PC-3 (cell line): ENCODE measurements around the gene ZCCHC10. TPM values are rescaled to one million over a fixed set of nuclear protein-coding genes. Genes with fewer than 3 reads are reported as not detected.
"Not testable (repeated sequence)": the region's sequence is repeated elsewhere in the genome, so short reads cannot be mapped to it uniquely, and the experiment has no call there.

ENCODE experiments used
- ATAC-seq: fragments of 200-7000 bp; cut with Tn5 transposase; 2 replicates; pipeline ENCODE4 v1.9.1; 2020; ENCODE audit warnings: mild to moderate bottlenecking, moderate library complexity
- BruUV-seq: library from RNA; stranded (reverse); fragments of 400-500 nt; replicated peaks from 2 replicates; lab custom pipeline; 2021; lab: Mats Ljungman, UMichigan
- CTCF ChIA-PET: fragments of 300-600 bp; sonication (Branson Sonifier 250); formaldehyde crosslinking; loops from one replicate; lab custom pipeline; 2022; ENCODE audit warnings: antibody characterized with exemption; lab: Charles Lee
- POLR2A ChIA-PET: fragments of 300-600 bp; sonication (Branson Sonifier 250); formaldehyde crosslinking; loops from one replicate; lab custom pipeline; 2022; ENCODE audit warnings: antibody characterized with exemption; ENCODE audit not compliant: unreplicated experiment; lab: Charles Lee
- DNase-seq: peaks from one replicate; pipeline ENCODE4 v3.0.0-alpha.2; 2015
- H2AFZ ChIP-seq: fragments of 300-600 bp; sonication (generic); 2 replicates; pipeline ENCODE4 v1.6.0; 2016; ENCODE audit warnings: antibody characterized with exemption, low read length
- H3F3A ChIP-seq: fragments of 300-600 bp; sonication (generic); one replicate; pipeline ENCODE4 v1.6.0; 2017; ENCODE audit warnings: antibody characterized with exemption, low read length, control low read depth, mild to moderate bottlenecking; ENCODE audit not compliant: unreplicated experiment
- H3K27ac ChIP-seq: fragments of 300-600 bp; sonication (generic); 2 replicates; pipeline ENCODE4 v1.5.1; 2016; ENCODE audit warnings: mild to moderate bottlenecking, low read length
- H3K27me3 ChIP-seq: fragments of 300-600 bp; sonication (generic); 2 replicates; pipeline ENCODE4 v1.6.1; 2016; ENCODE audit warnings: low read length, mixed read lengths
- H3K36me3 ChIP-seq: fragments of 300-600 bp; sonication (generic); 2 replicates; pipeline ENCODE4 v1.6.1; 2016; ENCODE audit warnings: low read depth, mixed run types, low read length, mixed read lengths
- H3K4me1 ChIP-seq: fragments of 300-600 bp; sonication (generic); 2 replicates; pipeline ENCODE4 v1.5.1; 2016; ENCODE audit warnings: low read length; ENCODE audit not compliant: insufficient read depth
- H3K4me2 ChIP-seq: fragments of 300-600 bp; sonication (generic); 2 replicates; pipeline ENCODE4 v1.6.0; 2016; ENCODE audit warnings: low read length
- H3K4me3 ChIP-seq: fragments of 300-600 bp; sonication (generic); 2 replicates; pipeline ENCODE4 v1.5.1; 2016; ENCODE audit warnings: mild to moderate bottlenecking, low read length, mixed read lengths
- H3K79me2 ChIP-seq: fragments of 300-600 bp; sonication (generic); 2 replicates; pipeline ENCODE4 v1.6.1; 2017; ENCODE audit warnings: low read length, mixed read lengths
- H3K9ac ChIP-seq: fragments of 300-600 bp; sonication (generic); 2 replicates; pipeline ENCODE4 v1.6.0; 2016; ENCODE audit warnings: mild to moderate bottlenecking, low read length
- H3K9me2 ChIP-seq: fragments of 300-600 bp; sonication (generic); replicated peaks from 2 replicates; pipeline ENCODE4 v1.6.1; 2016; ENCODE audit warnings: mixed run types, low read length, mixed read lengths
- H3K9me3 ChIP-seq: fragments of 300-600 bp; sonication (generic); 2 replicates; pipeline ENCODE4 v1.6.1; 2016; ENCODE audit warnings: low read length, mixed read lengths
- H4K20me1 ChIP-seq: fragments of 300-600 bp; sonication (generic); 2 replicates; pipeline ENCODE4 v1.6.1; 2016; ENCODE audit warnings: low read length, mixed read lengths
- CTCF ChIP-seq: fragments of 300-600 bp; sonication (generic); conservative IDR thresholded peaks from 2 replicates; pipeline ENCODE4 v1.5.1; 2017; ENCODE audit warnings: antibody characterized with exemption, low read depth, mild to moderate bottlenecking, low read length
- EZH2 ChIP-seq: fragments of 300-600 bp; sonication (generic); IDR thresholded peaks from one replicate; pipeline ENCODE4 v1.6.1; 2017; ENCODE audit warnings: antibody characterized with exemption, mild to moderate bottlenecking, low read length; ENCODE audit not compliant: unreplicated experiment
- EZH2phosphoT487 ChIP-seq: fragments of 300-600 bp; sonication (generic); IDR thresholded peaks from 2 replicates; pipeline ENCODE4 v1.6.1; 2018; ENCODE audit warnings: mild to moderate bottlenecking, antibody characterized with exemption, low read length, borderline replicate concordance
- intact Hi-C: fragments of 100-400 bp; cut with micrococcal nuclease; formaldehyde crosslinking; loops from 2 replicates; pipeline ENCODE4 v1.9.0; 2023
- total RNA-seq: library from RNA; depleted of rRNA; stranded (reverse); fragments of >200 nt; gene quantifications from 2 replicates; pipeline ENCODE4 v1.2.3, GENCODE V29; 2014

Gene ZCCHC10
- total RNA-seq, 1 experiment from 2014 or later, result 6.1 TPM

DNA sequence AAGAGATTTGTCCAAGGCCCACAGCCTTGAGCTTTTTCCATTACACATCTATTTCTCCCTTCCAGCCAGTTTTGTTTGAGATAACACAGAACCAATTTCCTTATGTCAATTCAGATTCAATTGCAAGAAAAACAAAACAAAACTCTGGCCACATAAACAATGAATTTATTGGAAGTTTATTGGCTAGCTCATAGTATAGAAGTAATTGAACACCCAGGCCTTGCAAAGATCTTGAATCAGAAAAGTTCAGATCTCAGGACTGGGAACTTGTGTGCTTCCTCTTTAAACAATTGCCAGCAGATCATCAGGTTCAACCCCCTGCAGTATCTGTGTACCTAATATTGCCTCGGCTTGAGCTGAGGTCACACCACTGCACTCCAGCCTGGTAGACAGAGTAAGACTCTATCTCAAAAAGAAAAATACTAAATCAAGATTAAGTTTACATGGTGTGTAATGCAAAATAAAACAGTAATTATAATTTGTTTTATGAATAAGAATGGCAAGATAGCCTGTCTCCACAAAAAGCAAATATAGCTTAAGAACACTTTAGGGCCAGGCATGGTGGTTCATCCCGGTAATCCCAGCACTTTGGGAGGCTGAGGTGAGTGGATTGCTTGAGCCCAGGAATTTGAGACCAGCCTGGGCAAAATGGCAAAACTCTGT lies 4.1 kb upstream of the ZCCHC10 start:
- intact Hi-C loops, result no loop called here
- DNase-seq (no peak), ATAC-seq (no peak)
- no peaks in the 10 kb centered on the region for H3K9me2 ChIP-seq
- BruUV-seq, result no TSS peak
- no peak overlapping the region for H3K9ac ChIP-seq
- no peaks in the 10 kb centered on the region for H3K4me1 ChIP-seq
- H3K4me3 ChIP-seq, result no peak overlapping the region
- H3K79me2 ChIP-seq, result peaks cover 6% of the 10 kb centered on the region
- H2AFZ ChIP-seq, result no peak overlapping the region
- no peaks in the 10 kb centered on the region for H3F3A ChIP-seq
- ChIA-PET POLR2A (interaction anchor here (0.6 kb wide), 1 partner anchor 37 kb away, joined by 3 read pairs; no protein-coding TSS in a partner anchor), CTCF (no interaction called here)
- no peaks in the 10 kb centered on the region for H3K27me3 ChIP-seq
- H3K36me3 ChIP-seq, result no peaks in the 10 kb centered on the region
- TF ChIP-seq EZH2phosphoT487 (no peak), CTCF (no peak), EZH2 (no peak)
- H3K9me3 ChIP-seq, result no peaks in the 10 kb centered on the region
- H3K27ac ChIP-seq, result no peak overlapping the region
- no peak overlapping the region for H3K4me2 ChIP-seq
- H4K20me1 ChIP-seq, result no peaks in the 10 kb centered on the region

GRCh38 chr5:133029416-133029815 lies 3.1 kb upstream of the ZCCHC10 start:
- no peak for DNase-seq
- ATAC-seq, result no peak
- no peaks in the 10 kb centered on the region for H3K4me1 ChIP-seq
- no peaks in the 10 kb centered on the region for H3K27me3 ChIP-seq
- no peaks in the 10 kb centered on the region for H3F3A ChIP-seq
- no peak overlapping the region for H2AFZ ChIP-seq
- POLR2A ChIA-PET, result no interaction called here
- H3K4me3 ChIP-seq, result no peak overlapping the region
- H3K9me2 ChIP-seq, result no peaks in the 10 kb centered on the region
- no peaks in the 10 kb centered on the region for H3K36me3 ChIP-seq
- no peaks in the 10 kb centered on the region for H4K20me1 ChIP-seq
- TF ChIP-seq CTCF, result no peak
- no peak for TF ChIP-seq EZH2phosphoT487
- TF ChIP-seq EZH2, result no peak
- peaks cover 16% of the 10 kb centered on the region for H3K79me2 ChIP-seq
- no peaks in the 10 kb centered on the region for H3K9me3 ChIP-seq
- BruUV-seq, result no TSS peak
- CTCF ChIA-PET, result no interaction called here
- H3K4me2 ChIP-seq, result no peak overlapping the region
- intact Hi-C loops, result no loop called here
- H3K9ac ChIP-seq, result no peak overlapping the region
- H3K27ac ChIP-seq, result no peak overlapping the region

- ChIA-PET CTCF (no interaction called here), POLR2A (no interaction called here)
- H3K4me1 ChIP-seq, result no peaks in the 10 kb centered on the region
- ATAC-seq, result peak; percentile 23
- no peak overlapping the region for H3K9ac ChIP-seq
- intact Hi-C loops, result loop anchor here (1.0 kb wide), 1 partner anchor 23 kb away; no protein-coding TSS in a partner anchor
- BruUV-seq, result TSS peak; percentile 41
- H3F3A ChIP-seq, result no peaks in the 10 kb centered on the region
- TF ChIP-seq CTCF, result no peak
- no peak for TF ChIP-seq EZH2
- TF ChIP-seq EZH2phosphoT487, result no peak
- H3K9me2 ChIP-seq, result no peaks in the 10 kb centered on the region
- H3K9me3 ChIP-seq, result no peaks in the 10 kb centered on the region
- peak overlapping the region; percentile 86 for H3K4me2 ChIP-seq
- H2AFZ ChIP-seq, result peak overlapping the region; percentile 97
- H3K36me3 ChIP-seq, result no peaks in the 10 kb centered on the region
- peak overlapping the region; percentile 99 for H3K4me3 ChIP-seq
- no peaks in the 10 kb centered on the region for H4K20me1 ChIP-seq
- no peaks in the 10 kb centered on the region for H3K27me3 ChIP-seq
- H3K79me2 ChIP-seq, result peaks cover 35% of the 10 kb centered on the region
- no peak for DNase-seq
- H3K27ac ChIP-seq, result no peak overlapping the region
Observed at GRCh38 chr5:133026664-133027153, 360 bp upstream of the ZCCHC10 start.

- H3K27me3 ChIP-seq, H2AFZ ChIP-seq, H3K9ac ChIP-seq, H4K20me1 ChIP-seq, H3K4me2 ChIP-seq, DNase-seq, H3K4me3 ChIP-seq, CTCF ChIA-PET, H3K4me1 ChIP-seq, ATAC-seq, BruUV-seq, H3K9me2 ChIP-seq, H3K36me3 ChIP-seq, H3K9me3 ChIP-seq, H3F3A ChIP-seq, intact Hi-C loops, H3K27ac ChIP-seq, POLR2A ChIA-PET: not testable (repeated sequence)
- peaks cover 19% of the 10 kb centered on the region for H3K79me2 ChIP-seq
Observed at GRCh38 chr5:133019471-133019870, 6.9 kb downstream of the ZCCHC10 start.
